MM.1S (cell line): ENCODE results near the gene SARS2.
"Not testable (repeated sequence)": the region's sequence is repeated elsewhere in the genome, so short reads cannot be mapped to it uniquely, and the experiment has no call there.

Experiments used
- DNase-seq: peaks from one replicate; pipeline ENCODE4 v3.0.0-alpha.2; 2015
- H2AFZ ChIP-seq: fragments of 300-600 bp; sonication (generic); 2 replicates; pipeline ENCODE4 v1.6.0; 2016; ENCODE audit warnings: antibody characterized with exemption, low read length
- H3F3A ChIP-seq: fragments of 300-600 bp; sonication (generic); 2 replicates; pipeline ENCODE4 v1.6.1; 2016; ENCODE audit warnings: mild to moderate bottlenecking, antibody characterized with exemption, low read length, moderate library complexity, mixed read lengths; ENCODE audit not compliant: insufficient read depth
- H3K27ac ChIP-seq: fragments of 300-600 bp; sonication (generic); 2 replicates; pipeline ENCODE4 v1.5.1; 2016; ENCODE audit warnings: mild to moderate bottlenecking, low read length
- H3K27me3 ChIP-seq: fragments of 300-600 bp; sonication (generic); replicated peaks from 2 replicates; pipeline ENCODE4 v1.6.0; 2016; ENCODE audit warnings: low read length; ENCODE audit not compliant: insufficient read depth
- H3K36me3 ChIP-seq: fragments of 300-600 bp; sonication (generic); replicated peaks from 2 replicates; pipeline ENCODE4 v1.6.1; 2016; ENCODE audit warnings: mild to moderate bottlenecking, low read length, mixed read lengths; ENCODE audit not compliant: insufficient read depth
- H3K4me1 ChIP-seq: fragments of 300-600 bp; sonication (generic); 2 replicates; pipeline ENCODE4 v1.6.1; 2016; ENCODE audit warnings: low read length, mixed read lengths
- H3K4me2 ChIP-seq: fragments of 300-600 bp; sonication (generic); 2 replicates; pipeline ENCODE4 v1.6.0; 2016; ENCODE audit warnings: low read depth, low read length
- H3K4me3 ChIP-seq: fragments of 300-600 bp; sonication (generic); 2 replicates; pipeline ENCODE4 v1.5.1; 2016; ENCODE audit warnings: low read length, mixed read lengths
- H3K79me2 ChIP-seq: fragments of 300-600 bp; sonication (generic); 2 replicates; pipeline ENCODE4 v1.6.1; 2016; ENCODE audit warnings: mixed run types, low read length, mixed read lengths
- H3K9ac ChIP-seq: fragments of 300-600 bp; sonication (generic); 2 replicates; pipeline ENCODE4 v1.6.1; 2016; ENCODE audit warnings: low read length, mixed read lengths
- H3K9me2 ChIP-seq: fragments of 300-600 bp; sonication (generic); replicated peaks from 2 replicates; pipeline ENCODE4 v1.6.1; 2016; ENCODE audit warnings: mild to moderate bottlenecking, low read length, mixed read lengths; ENCODE audit not compliant: insufficient read depth
- H3K9me3 ChIP-seq: fragments of 300-600 bp; sonication (generic); replicated peaks from 2 replicates; pipeline ENCODE4 v1.6.1; 2016; ENCODE audit warnings: mild to moderate bottlenecking, low read length, mixed read lengths; ENCODE audit not compliant: insufficient read depth
- H4K20me1 ChIP-seq: fragments of 300-600 bp; sonication (generic); 2 replicates; pipeline ENCODE4 v1.6.1; 2016; ENCODE audit warnings: mild to moderate bottlenecking, low read length, moderate library complexity, mixed read lengths; ENCODE audit not compliant: insufficient read depth
- EZH2 ChIP-seq: fragments of 300-600 bp; sonication (generic); optimal IDR thresholded peaks from 2 replicates; pipeline ENCODE3; 2017; ENCODE audit warnings: low read depth, mild to moderate bottlenecking, antibody characterized with exemption, low read length, mixed read lengths
- EZH2phosphoT487 ChIP-seq: fragments of 300-600 bp; sonication (generic); IDR thresholded peaks from 2 replicates; pipeline ENCODE4 v1.6.1; 2018; ENCODE audit warnings: antibody characterized with exemption, low read length
- TF ChIP-seq, protein P1 (sequence below): fragments of 300-600 bp; sonication (generic); IDR thresholded peaks from 2 replicates; pipeline ENCODE4 v1.5.1; 2016; ENCODE audit warnings: antibody characterized with exemption, low read length, mixed read lengths

Gene SARS2

GRCh38 chr19:38889803-38890202, 40.8 kb downstream of the SARS2 start:
- no peak for DNase-seq
- Histone ChIP-seq H3F3A (no peaks in the 10 kb centered on the region), H3K4me3 (no peak overlapping the region), H3K9me3 (no peaks in the 10 kb centered on the region), H3K27me3 (no peaks in the 10 kb centered on the region), H3K79me2 (no peaks in the 10 kb centered on the region), H3K27ac (no peak overlapping the region), H3K4me1 (no peaks in the 10 kb centered on the region), H4K20me1 (no peaks in the 10 kb centered on the region), H2AFZ (no peak overlapping the region), H3K9ac (no peak overlapping the region), H3K9me2 (no peaks in the 10 kb centered on the region), H3K4me2 (no peak overlapping the region), H3K36me3 (no peaks in the 10 kb centered on the region)
- TF ChIP-seq EZH2phosphoT487 (no peak), EZH2 (no peak)
- TF ChIP-seq, protein P1, sequence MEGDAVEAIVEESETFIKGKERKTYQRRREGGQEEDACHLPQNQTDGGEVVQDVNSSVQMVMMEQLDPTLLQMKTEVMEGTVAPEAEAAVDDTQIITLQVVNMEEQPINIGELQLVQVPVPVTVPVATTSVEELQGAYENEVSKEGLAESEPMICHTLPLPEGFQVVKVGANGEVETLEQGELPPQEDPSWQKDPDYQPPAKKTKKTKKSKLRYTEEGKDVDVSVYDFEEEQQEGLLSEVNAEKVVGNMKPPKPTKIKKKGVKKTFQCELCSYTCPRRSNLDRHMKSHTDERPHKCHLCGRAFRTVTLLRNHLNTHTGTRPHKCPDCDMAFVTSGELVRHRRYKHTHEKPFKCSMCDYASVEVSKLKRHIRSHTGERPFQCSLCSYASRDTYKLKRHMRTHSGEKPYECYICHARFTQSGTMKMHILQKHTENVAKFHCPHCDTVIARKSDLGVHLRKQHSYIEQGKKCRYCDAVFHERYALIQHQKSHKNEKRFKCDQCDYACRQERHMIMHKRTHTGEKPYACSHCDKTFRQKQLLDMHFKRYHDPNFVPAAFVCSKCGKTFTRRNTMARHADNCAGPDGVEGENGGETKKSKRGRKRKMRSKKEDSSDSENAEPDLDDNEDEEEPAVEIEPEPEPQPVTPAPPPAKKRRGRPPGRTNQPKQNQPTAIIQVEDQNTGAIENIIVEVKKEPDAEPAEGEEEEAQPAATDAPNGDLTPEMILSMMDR: no peak

DNA sequence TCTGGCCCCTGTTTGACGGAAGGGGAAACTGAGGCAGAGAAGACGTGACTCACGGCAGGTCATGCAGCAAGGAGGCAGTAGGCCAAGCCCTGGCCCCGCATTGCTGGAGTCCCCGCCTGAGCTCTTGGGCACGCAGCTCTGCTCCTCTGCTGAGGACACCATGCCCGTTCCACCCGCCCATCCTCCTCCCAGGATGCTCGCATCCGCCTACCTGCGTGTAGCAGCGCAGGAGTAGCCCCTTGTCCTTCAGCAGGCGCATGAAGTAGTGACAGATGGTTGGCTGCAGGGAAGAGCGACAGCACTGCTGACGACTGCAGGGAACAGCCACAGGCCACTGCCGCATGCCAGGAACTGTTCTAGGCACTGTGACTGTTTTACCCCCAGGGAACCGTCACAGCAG, 41.7 kb downstream of the SARS2 start:
- TF ChIP-seq, protein P1: no peak
- TF ChIP-seq EZH2: no peak
- TF ChIP-seq EZH2phosphoT487: no peak
- Histone ChIP-seq H3K4me3 (no peak overlapping the region), H3K4me1 (no peaks in the 10 kb centered on the region), H4K20me1 (no peaks in the 10 kb centered on the region), H3K9me2 (no peaks in the 10 kb centered on the region), H3K9me3 (no peaks in the 10 kb centered on the region), H3F3A (no peaks in the 10 kb centered on the region), H2AFZ (no peak overlapping the region), H3K9ac (no peak overlapping the region), H3K79me2 (no peaks in the 10 kb centered on the region), H3K36me3 (no peaks in the 10 kb centered on the region), H3K27ac (no peak overlapping the region), H3K27me3 (no peaks in the 10 kb centered on the region), H3K4me2 (no peak overlapping the region)
- DNase-seq: no peak

DNA sequence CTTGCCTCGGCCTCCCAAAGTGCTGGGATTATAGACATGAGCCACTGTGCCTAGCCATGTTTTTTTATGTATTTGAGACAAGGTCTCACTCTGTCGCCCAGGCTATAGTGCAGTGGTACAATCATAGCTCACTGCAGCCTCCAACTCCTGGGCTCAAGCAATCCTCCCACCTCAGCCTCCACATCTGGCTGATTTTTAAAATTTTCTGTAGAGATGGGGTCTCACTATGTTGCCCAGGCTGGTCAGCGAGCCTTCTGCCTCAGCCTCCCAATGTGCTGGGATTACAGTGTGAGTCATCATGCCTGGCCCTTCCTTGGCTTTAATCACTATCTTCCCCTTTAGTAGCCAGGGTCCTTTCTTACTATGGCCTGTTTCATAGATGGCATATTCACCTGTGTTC, 45.9 kb downstream of the SARS2 start:
- not testable (repeated sequence) for H3K9me3 ChIP-seq, DNase-seq, H3K36me3 ChIP-seq, H3K9ac ChIP-seq, H3K27me3 ChIP-seq, H3K79me2 ChIP-seq, H3K27ac ChIP-seq, H3K4me1 ChIP-seq, H3K4me3 ChIP-seq, H4K20me1 ChIP-seq, H3F3A ChIP-seq, H3K9me2 ChIP-seq, H2AFZ ChIP-seq, H3K4me2 ChIP-seq

- no peak overlapping the region for H3K4me3 ChIP-seq
- no peaks in the 10 kb centered on the region for H3K27me3 ChIP-seq
- H3K4me2 ChIP-seq: no peak overlapping the region
- H3K9me3 ChIP-seq: no peaks in the 10 kb centered on the region
- H3K9ac ChIP-seq: no peak overlapping the region
- H4K20me1 ChIP-seq: no peaks in the 10 kb centered on the region
- TF ChIP-seq EZH2: no peak
- no peak for TF ChIP-seq EZH2phosphoT487
- TF ChIP-seq, protein P1: no peak
- H3K9me2 ChIP-seq: no peaks in the 10 kb centered on the region
- H3F3A ChIP-seq: peaks cover 10% of the 10 kb centered on the region
- no peaks in the 10 kb centered on the region; the same call in 1 of the 2 replicates for H3K79me2 ChIP-seq
- H3K36me3 ChIP-seq: no peaks in the 10 kb centered on the region
- peaks cover 12% of the 10 kb centered on the region for H3K4me1 ChIP-seq
- no peak overlapping the region for H2AFZ ChIP-seq
- DNase-seq: no peak
- no peak overlapping the region for H3K27ac ChIP-seq
Observed at GRCh38 chr19:38883286-38883685, 47.3 kb downstream of the SARS2 start.
